Parathyroid adenoma (tissue), 2 donors: ENCODE data around the gene GALNT17.

Experiments
- H2AFZ ChIP-seq: fragments of 300-600 bp; sonication (generic); one replicate; pipeline ENCODE4 v1.7.0; 2017; ENCODE audit warnings: antibody characterized with exemption, mild to moderate bottlenecking
- H3K27ac ChIP-seq: fragments of 300-600 bp; sonication (generic); one replicate; pipeline ENCODE4 v1.7.0; 2017
- H3K27me3 ChIP-seq: fragments of 300-600 bp; sonication (generic); one replicate; pipeline ENCODE4 v1.7.0; 2017; ENCODE audit warnings: low read length; ENCODE audit not compliant: control insufficient read depth, insufficient read depth
- H3K36me3 ChIP-seq: fragments of 300-600 bp; sonication (generic); one replicate; pipeline ENCODE4 v1.7.0; 2017; ENCODE audit warnings: low read length; ENCODE audit not compliant: control insufficient read depth, insufficient read depth
- H3K4me1 ChIP-seq: fragments of 300-600 bp; sonication (generic); one replicate; pipeline ENCODE4 v1.7.0; 2017; ENCODE audit warnings: control low read depth
- H3K4me2 ChIP-seq: fragments of 300-600 bp; sonication (generic); one replicate; pipeline ENCODE4 v1.7.0; 2017; ENCODE audit warnings: low read length
- H3K4me3 ChIP-seq: fragments of 300-600 bp; sonication (generic); one replicate; pipeline ENCODE4 v1.7.0; 2017; ENCODE audit warnings: low read depth, low read length
- H3K79me2 ChIP-seq: fragments of 300-600 bp; sonication (generic); one replicate; pipeline ENCODE4 v1.7.0; 2017; ENCODE audit warnings: control low read depth
- H3K9ac ChIP-seq: fragments of 300-600 bp; sonication (generic); one replicate; pipeline ENCODE4 v1.7.0; 2017; ENCODE audit warnings: mild to moderate bottlenecking
- H3K9me3 ChIP-seq: fragments of 300-600 bp; sonication (generic); one replicate; pipeline ENCODE4 v1.7.0; 2017; ENCODE audit warnings: low read length; ENCODE audit not compliant: control insufficient read depth
- TF ChIP-seq, protein P1 (sequence below): fragments of 300-600 bp; sonication (generic); IDR thresholded peaks from one replicate; pipeline ENCODE4 v1.7.0; 2017; ENCODE audit warnings: antibody characterized with exemption, mild to moderate bottlenecking
- donor health status: primary hyperparathyroidism.

Gene GALNT17

GRCh38 chr7:71697400-71697799 lies 565.5 kb downstream of the GALNT17 start:
- Histone ChIP-seq H3K36me3 (no peaks in the 10 kb centered on the region), H3K27me3 (no peaks in the 10 kb centered on the region), H3K4me1 (no peaks in the 10 kb centered on the region), H3K9me3 (no peaks in the 10 kb centered on the region), H2AFZ (no peak overlapping the region), H3K4me2 (no peak overlapping the region), H3K4me3 (no peak overlapping the region), H3K79me2 (no peaks in the 10 kb centered on the region), H3K9ac (no peak overlapping the region), H3K27ac (no peak overlapping the region)
- TF ChIP-seq, protein P1, sequence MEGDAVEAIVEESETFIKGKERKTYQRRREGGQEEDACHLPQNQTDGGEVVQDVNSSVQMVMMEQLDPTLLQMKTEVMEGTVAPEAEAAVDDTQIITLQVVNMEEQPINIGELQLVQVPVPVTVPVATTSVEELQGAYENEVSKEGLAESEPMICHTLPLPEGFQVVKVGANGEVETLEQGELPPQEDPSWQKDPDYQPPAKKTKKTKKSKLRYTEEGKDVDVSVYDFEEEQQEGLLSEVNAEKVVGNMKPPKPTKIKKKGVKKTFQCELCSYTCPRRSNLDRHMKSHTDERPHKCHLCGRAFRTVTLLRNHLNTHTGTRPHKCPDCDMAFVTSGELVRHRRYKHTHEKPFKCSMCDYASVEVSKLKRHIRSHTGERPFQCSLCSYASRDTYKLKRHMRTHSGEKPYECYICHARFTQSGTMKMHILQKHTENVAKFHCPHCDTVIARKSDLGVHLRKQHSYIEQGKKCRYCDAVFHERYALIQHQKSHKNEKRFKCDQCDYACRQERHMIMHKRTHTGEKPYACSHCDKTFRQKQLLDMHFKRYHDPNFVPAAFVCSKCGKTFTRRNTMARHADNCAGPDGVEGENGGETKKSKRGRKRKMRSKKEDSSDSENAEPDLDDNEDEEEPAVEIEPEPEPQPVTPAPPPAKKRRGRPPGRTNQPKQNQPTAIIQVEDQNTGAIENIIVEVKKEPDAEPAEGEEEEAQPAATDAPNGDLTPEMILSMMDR: no peak

DNA sequence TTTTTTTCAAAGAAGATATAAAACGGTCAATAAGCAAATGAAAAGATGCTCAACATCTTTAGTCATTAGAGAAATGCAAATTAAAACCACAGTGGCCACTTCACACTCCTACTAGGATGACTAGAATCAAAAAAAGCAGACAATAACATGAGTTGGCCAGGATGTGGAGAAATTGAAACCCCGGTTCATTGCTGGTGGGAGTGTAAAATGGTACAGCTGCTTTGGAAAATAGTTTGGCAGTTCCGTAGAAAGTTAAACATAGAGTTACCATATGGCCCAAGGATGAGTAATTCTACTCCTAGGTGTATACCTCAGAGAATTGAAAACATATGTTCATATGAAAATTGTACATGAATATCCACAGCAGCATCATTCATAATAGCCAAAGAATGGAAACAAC lies 573.3 kb downstream of the GALNT17 start:
- Histone ChIP-seq H3K27me3 (no peaks in the 10 kb centered on the region), H3K9me3 (no peaks in the 10 kb centered on the region), H3K4me1 (no peaks in the 10 kb centered on the region), H3K36me3 (no peaks in the 10 kb centered on the region), H3K27ac (no peak overlapping the region), H3K9ac (no peak overlapping the region), H2AFZ (no peak overlapping the region), H3K79me2 (no peaks in the 10 kb centered on the region), H3K4me3 (no peak overlapping the region), H3K4me2 (no peak overlapping the region)
- TF ChIP-seq, protein P1: no peak

DNA sequence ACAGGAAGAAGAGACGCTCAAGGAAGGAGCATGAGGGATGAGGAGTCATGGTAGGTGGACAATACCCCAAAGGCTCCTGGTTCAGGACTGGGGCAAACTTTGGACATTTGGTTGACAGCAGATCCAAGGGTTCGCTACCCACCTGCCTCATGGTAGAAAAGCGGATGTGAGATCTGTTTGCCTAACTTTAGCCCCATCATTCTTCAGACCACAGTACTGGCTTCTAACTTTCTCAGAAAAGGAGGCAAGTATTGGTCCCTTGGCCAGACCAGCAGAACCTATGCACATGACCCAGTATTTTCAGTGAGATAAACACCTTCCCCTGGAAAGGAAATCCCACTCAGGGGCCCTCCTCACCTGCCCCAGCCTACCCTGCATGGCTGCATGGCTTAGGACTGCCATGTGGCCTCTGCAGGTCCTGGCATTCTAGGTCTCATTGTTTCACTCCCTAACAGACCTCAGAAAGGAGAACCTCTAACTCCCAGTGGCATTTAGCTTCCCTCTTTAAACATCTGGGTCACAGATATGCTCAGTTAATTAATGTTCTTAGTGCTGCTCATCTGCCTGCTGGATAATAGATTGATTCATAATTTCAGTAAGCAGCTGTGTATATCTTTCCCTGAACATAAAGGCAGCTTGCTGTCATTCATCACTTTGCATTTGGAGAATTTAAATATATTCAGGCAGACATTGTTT lies 574.1 kb downstream of the GALNT17 start:
- no peak overlapping the region for H3K4me3 ChIP-seq
- H3K9me3 ChIP-seq: no peaks in the 10 kb centered on the region
- no peak overlapping the region for H2AFZ ChIP-seq
- no peak overlapping the region for H3K27ac ChIP-seq
- H3K27me3 ChIP-seq: no peaks in the 10 kb centered on the region
- no peak overlapping the region for H3K4me2 ChIP-seq
- H3K79me2 ChIP-seq: no peaks in the 10 kb centered on the region
- no peaks in the 10 kb centered on the region for H3K4me1 ChIP-seq
- H3K9ac ChIP-seq: no peak overlapping the region
- no peaks in the 10 kb centered on the region for H3K36me3 ChIP-seq
- TF ChIP-seq, protein P1: no peak

DNA sequence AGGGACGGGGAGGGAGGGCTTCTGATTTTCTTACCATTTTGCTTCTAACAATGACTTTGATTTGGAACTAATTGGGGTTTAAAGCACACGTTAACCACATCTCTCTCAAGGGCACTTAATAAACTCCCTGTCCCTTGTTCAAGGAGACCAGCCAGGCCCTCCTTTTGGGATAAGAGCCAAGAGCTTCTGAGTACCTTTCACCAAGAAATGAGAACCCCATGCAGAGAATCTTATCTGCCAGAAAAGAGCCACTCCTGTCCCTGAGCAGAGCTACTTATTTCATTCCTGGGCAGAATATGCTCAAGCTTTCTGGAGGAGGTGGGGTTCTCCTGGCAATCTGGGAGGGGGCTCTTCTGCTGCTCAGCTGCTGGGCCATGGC lies 574.6 kb downstream of the GALNT17 start:
- Histone ChIP-seq H3K4me2 (no peak overlapping the region), H2AFZ (no peak overlapping the region), H3K4me1 (no peaks in the 10 kb centered on the region), H3K27ac (no peak overlapping the region), H3K9me3 (no peaks in the 10 kb centered on the region), H3K36me3 (no peaks in the 10 kb centered on the region), H3K27me3 (no peaks in the 10 kb centered on the region), H3K79me2 (no peaks in the 10 kb centered on the region), H3K4me3 (no peak overlapping the region), H3K9ac (no peak overlapping the region)
- TF ChIP-seq, protein P1: no peak

- Histone ChIP-seq H3K36me3 (no peaks in the 10 kb centered on the region), H3K79me2 (no peaks in the 10 kb centered on the region), H3K4me3 (no peak overlapping the region), H3K4me2 (no peak overlapping the region), H3K9me3 (no peaks in the 10 kb centered on the region), H3K27me3 (no peaks in the 10 kb centered on the region), H3K9ac (no peak overlapping the region), H3K27ac (no peak overlapping the region), H2AFZ (no peak overlapping the region), H3K4me1 (no peaks in the 10 kb centered on the region)
- TF ChIP-seq, protein P1: no peak
Observed at GRCh38 chr7:71707041-71707440, 575.1 kb downstream of the GALNT17 start.
